K562 (cell line): ENCODE data around the gene HELZ. TPM values are rescaled to one million over a fixed set of nuclear protein-coding genes. Genes with fewer than 3 reads are reported as not detected.

ENCODE experiments used
- ARID1B ChIP-seq: fragments of 450-650 bp; IDR thresholded peaks from 2 replicates; pipeline ENCODE4 v1.6.1; 2016; ENCODE audit warnings: antibody characterized with exemption, mild to moderate bottlenecking, inconsistent platforms
- CBX8 ChIP-seq: fragments of 200-600 bp; sonication (generic); IDR thresholded peaks from 2 replicates; pipeline ENCODE4 v1.6.1; 2012; ENCODE audit warnings: borderline replicate concordance, mixed run types, low read depth, mild to moderate bottlenecking, moderate library complexity, mixed read lengths, low read length, control low read depth, inconsistent platforms; ENCODE audit not compliant: poor library complexity, severe bottlenecking; ENCODE audit errors: extremely low read depth
- GABPA ChIP-seq: fragments of 200-800 bp; sonication (Bioruptor generic); conservative IDR thresholded peaks from 2 replicates; pipeline ENCODE4 v1.6.1; 2016; ENCODE audit warnings: low read depth, missing genetic modification characterization, missing compliant biosample characterization
- HDAC2 ChIP-seq: fragments of 450-650 bp; IDR thresholded peaks from 2 replicates; pipeline ENCODE4 v1.6.1; 2016; ENCODE audit warnings: mild to moderate bottlenecking
- HNRNPK ChIP-seq: fragments of 200-400 bp; formaldehyde crosslinking; IDR thresholded peaks from one replicate; pipeline ENCODE4 v1.6.1; 2018; ENCODE audit warnings: mild to moderate bottlenecking, low read depth, low read length; ENCODE audit not compliant: poor library complexity, severe bottlenecking
- KDM2B ChIP-seq: fragments of 250-450 bp; sonication (Bioruptor Pico); IDR thresholded peaks from 2 replicates; pipeline ENCODE4 v1.8.0; 2021; ENCODE audit warnings: mild to moderate bottlenecking, moderate library complexity
- MBD2 ChIP-seq: sonication (generic); IDR thresholded peaks from 2 replicates; pipeline ENCODE4 v1.6.1; 2016; ENCODE audit warnings: low read depth, borderline replicate concordance
- MEIS2 ChIP-seq: fragments of 450-650 bp; IDR thresholded peaks from 2 replicates; pipeline ENCODE4 v1.6.1; 2014; ENCODE audit warnings: mild to moderate bottlenecking; ENCODE audit not compliant: partially characterized antibody
- NR1H2 ChIP-seq: sonication (generic); formaldehyde crosslinking; IDR thresholded peaks from 2 replicates; pipeline ENCODE4 v1.4.0; 2020; ENCODE audit warnings: mild to moderate bottlenecking, missing genetic modification reagents
- RFX1 ChIP-seq: fragments of 450-650 bp; IDR thresholded peaks from 2 replicates; pipeline ENCODE4 v1.6.1; 2016; ENCODE audit warnings: mild to moderate bottlenecking, moderate library complexity
- SMAD1 ChIP-seq: fragments of 150-350 bp; IDR thresholded peaks from 2 replicates; pipeline ENCODE4 v1.6.1; 2014; ENCODE audit warnings: low read length, low read depth; ENCODE audit not compliant: partially characterized antibody
- SMC3 ChIP-seq: conservative IDR thresholded peaks from 2 replicates; pipeline ENCODE4 v1.6.1; 2011; ENCODE audit warnings: low read depth, low read length, improper control_type of control experiment; ENCODE audit not compliant: insufficient read depth
- SRSF9 ChIP-seq: fragments of 200-400 bp; formaldehyde crosslinking; IDR thresholded peaks from 2 replicates; pipeline ENCODE4 v1.6.1; 2017; ENCODE audit warnings: low read depth, low read length, borderline replicate concordance
- ZNF3 ChIP-seq: fragments of 250-450 bp; sonication (Bioruptor Pico); IDR thresholded peaks from 2 replicates; pipeline ENCODE4 v1.5.0; 2021; ENCODE audit warnings: mild to moderate bottlenecking, moderate library complexity
- polyA plus RNA-seq, 8 experiments: library from polyadenylated mRNA; depleted of rRNA in 4 of 8; stranded (reverse) in 5 of 8; unstranded in 3 of 8; fragments of >200 nt; fragmentation: Nextera tagmentation in 2 of 8; fragmentation: Illumina TruSeq in 1 of 8; extraction: Ambion mirVana in 2 of 8; extraction: Trizol in 1 of 8; gene quantifications; 2 replicates each; pipeline versions ENCODE4 v1.2.1 to v1.2.3, GENCODE V29; 2011 to 2014; ENCODE audit warnings: inconsistent platforms in 1 of 8, missing spikeins in 1 of 8
- total RNA-seq, 7 experiments: library from RNA; depleted of rRNA in 6 of 7; stranded (reverse); fragments of >200 nt in 6 of 7; fragmentation: Illumina TruSeq in 2 of 7; extraction: Trizol in 2 of 7; gene quantifications; 2 replicates each; pipeline versions ENCODE4 v1.2.1 to v1.2.3, GENCODE V29; 2011 to 2021; ENCODE audit warnings: low replicate concordance in 1 of 7
- TF ChIP-seq, protein P1 (sequence below): sonication (generic); formaldehyde crosslinking; IDR thresholded peaks from 2 replicates; pipeline ENCODE4 v1.8.0; 2022; ENCODE audit warnings: mild to moderate bottlenecking, missing genetic modification reagents, borderline replicate concordance
- TF ChIP-seq, protein P2 (sequence below), 2 experiments: fragments of 450-650 bp; IDR thresholded peaks; 2 replicates each; pipeline ENCODE4 v1.6.1; 2016
- TF ChIP-seq, protein P3 (sequence below): sonication (generic); formaldehyde crosslinking; IDR thresholded peaks from 2 replicates; pipeline ENCODE4 v1.8.1; 2023; ENCODE audit warnings: mild to moderate bottlenecking, missing genetic modification reagents
- TF ChIP-seq, protein P4 (sequence below): fragments of 450-650 bp; formaldehyde crosslinking; IDR thresholded peaks from 2 replicates; pipeline ENCODE4 v1.4.0; 2020; ENCODE audit warnings: mild to moderate bottlenecking, mixed read lengths

Gene HELZ
- total and polyA plus RNA-seq, 9 of the 15 experiments (the other 6 are each of a cell fraction or from before 2014, with no cell fraction given) = 5.2 to 39.8 (median 17.3) TPM

DNA sequence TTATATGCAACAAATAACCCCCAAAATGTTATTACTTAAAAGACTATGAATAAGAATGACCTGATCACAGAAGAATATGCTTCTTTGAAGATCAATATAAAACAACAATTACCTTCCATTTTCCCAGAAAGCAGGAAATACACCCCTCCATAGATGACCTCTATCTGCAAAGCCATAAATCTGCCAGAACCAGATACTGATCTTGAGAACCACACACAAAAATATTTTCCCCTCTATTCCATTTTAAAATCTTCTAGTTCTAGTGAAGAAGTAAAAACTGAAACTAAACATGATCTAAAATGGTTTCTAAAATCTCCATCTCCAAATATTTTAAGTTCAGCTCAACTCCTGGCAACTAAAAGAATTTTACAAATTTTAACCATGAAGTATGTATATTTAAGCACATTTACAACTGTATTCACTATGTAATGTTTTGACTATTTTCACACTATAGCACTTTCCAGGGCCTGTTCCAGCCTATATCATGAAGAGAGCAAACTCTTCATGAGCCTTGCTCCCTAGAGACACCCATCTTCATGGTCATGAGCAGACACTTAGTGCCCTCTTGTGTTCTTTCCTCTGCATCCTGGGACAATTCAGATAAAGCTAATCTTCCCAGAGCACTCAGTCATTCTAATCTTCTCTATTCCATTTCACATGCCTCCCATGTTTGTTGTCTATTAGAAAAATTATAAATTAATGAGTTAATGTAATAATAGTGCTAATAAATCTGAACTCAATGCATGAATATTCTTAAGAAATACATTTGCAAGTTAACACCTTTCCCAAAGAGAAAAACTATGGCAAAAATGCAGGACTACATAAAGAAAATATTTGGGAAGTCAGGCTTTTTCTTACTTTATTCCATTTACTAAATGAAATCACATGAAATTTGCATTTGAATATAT, 87.0 kb downstream of the HELZ start (continued):
- TF ChIP-seq, protein P1, sequence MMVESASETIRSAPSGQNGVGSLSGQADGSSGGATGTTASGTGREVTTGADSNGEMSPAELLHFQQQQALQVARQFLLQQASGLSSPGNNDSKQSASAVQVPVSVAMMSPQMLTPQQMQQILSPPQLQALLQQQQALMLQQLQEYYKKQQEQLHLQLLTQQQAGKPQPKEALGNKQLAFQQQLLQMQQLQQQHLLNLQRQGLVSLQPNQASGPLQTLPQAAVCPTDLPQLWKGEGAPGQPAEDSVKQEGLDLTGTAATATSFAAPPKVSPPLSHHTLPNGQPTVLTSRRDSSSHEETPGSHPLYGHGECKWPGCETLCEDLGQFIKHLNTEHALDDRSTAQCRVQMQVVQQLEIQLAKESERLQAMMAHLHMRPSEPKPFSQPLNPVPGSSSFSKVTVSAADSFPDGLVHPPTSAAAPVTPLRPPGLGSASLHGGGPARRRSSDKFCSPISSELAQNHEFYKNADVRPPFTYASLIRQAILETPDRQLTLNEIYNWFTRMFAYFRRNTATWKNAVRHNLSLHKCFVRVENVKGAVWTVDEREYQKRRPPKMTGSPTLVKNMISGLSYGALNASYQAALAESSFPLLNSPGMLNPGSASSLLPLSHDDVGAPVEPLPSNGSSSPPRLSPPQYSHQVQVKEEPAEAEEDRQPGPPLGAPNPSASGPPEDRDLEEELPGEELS = no peak
- TF ChIP-seq SMC3 = peak; percentile 32; the same call in 1 of the 2 replicates
- TF ChIP-seq HNRNPK = no peak
- TF ChIP-seq KDM2B (CRISPR knock-in tag) = no peak
- TF ChIP-seq, protein P2, sequence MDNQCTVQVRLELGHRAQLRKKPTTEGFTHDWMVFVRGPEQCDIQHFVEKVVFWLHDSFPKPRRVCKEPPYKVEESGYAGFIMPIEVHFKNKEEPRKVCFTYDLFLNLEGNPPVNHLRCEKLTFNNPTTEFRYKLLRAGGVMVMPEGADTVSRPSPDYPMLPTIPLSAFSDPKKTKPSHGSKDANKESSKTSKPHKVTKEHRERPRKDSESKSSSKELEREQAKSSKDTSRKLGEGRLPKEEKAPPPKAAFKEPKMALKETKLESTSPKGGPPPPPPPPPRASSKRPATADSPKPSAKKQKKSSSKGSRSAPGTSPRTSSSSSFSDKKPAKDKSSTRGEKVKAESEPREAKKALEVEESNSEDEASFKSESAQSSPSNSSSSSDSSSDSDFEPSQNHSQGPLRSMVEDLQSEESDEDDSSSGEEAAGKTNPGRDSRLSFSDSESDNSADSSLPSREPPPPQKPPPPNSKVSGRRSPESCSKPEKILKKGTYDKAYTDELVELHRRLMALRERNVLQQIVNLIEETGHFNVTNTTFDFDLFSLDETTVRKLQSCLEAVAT (IDR thresholded peaks at IDR 0.05) = no peak
- TF ChIP-seq ARID1B = peak; percentile 69
- no peak; the same call in 1 of the 2 replicates for TF ChIP-seq GABPA (tag)
- TF ChIP-seq RFX1 = peak; percentile 13; the same call in 1 of the 2 replicates
- TF ChIP-seq MBD2 = no peak
- no peak for TF ChIP-seq NR1H2 (CRISPR knock-in tag)
- TF ChIP-seq MEIS2 = peak; percentile 98
- TF ChIP-seq CBX8 = no peak
- TF ChIP-seq, protein P3, sequence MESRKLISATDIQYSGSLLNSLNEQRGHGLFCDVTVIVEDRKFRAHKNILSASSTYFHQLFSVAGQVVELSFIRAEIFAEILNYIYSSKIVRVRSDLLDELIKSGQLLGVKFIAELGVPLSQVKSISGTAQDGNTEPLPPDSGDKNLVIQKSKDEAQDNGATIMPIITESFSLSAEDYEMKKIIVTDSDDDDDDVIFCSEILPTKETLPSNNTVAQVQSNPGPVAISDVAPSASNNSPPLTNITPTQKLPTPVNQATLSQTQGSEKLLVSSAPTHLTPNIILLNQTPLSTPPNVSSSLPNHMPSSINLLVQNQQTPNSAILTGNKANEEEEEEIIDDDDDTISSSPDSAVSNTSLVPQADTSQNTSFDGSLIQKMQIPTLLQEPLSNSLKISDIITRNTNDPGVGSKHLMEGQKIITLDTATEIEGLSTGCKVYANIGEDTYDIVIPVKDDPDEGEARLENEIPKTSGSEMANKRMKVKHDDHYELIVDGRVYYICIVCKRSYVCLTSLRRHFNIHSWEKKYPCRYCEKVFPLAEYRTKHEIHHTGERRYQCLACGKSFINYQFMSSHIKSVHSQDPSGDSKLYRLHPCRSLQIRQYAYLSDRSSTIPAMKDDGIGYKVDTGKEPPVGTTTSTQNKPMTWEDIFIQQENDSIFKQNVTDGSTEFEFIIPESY = no peak
- no peak for TF ChIP-seq SRSF9
- TF ChIP-seq HDAC2 = no peak
- no peak for TF ChIP-seq ZNF3 (CRISPR knock-in tag)
- TF ChIP-seq SMAD1 = no peak
- TF ChIP-seq, protein P4, sequence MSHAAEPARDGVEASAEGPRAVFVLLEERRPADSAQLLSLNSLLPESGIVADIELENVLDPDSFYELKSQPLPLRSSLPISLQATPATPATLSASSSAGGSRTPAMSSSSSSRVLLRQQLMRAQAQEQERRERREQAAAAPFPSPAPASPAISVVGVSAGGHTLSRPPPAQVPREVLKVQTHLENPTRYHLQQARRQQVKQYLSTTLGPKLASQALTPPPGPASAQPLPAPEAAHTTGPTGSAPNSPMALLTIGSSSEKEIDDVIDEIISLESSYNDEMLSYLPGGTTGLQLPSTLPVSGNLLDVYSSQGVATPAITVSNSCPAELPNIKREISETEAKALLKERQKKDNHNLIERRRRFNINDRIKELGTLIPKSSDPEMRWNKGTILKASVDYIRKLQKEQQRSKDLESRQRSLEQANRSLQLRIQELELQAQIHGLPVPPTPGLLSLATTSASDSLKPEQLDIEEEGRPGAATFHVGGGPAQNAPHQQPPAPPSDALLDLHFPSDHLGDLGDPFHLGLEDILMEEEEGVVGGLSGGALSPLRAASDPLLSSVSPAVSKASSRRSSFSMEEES = no peak
